Adrenal gland (tissue), 5 donors: ENCODE results near the gene MS4A10.

Source experiments
- POLR2A ChIP-seq, 2 donors: fragments of 450-650 bp; IDR thresholded peaks; one replicate each; pipeline ENCODE4 v1.6.1; 2017; ENCODE audit warnings: antibody characterized with exemption in 2 of 2, mild to moderate bottlenecking in 2 of 2, moderate library complexity in 1 of 2
- TF ChIP-seq, protein P1 (sequence below), 6 experiments: fragments of 450-650 bp in 4 of 6; fragments of 200-600 bp in 2 of 6; sonication (generic) in 1 of 6; IDR thresholded peaks; 1 replicate in 5 of 6; 2 replicates in 1 of 6; pipeline versions ENCODE4 v1.5.1 to v1.8.0; 2016 to 2021; ENCODE audit warnings: antibody characterized with exemption in 6 of 6, mild to moderate bottlenecking in 2 of 6, moderate library complexity in 1 of 6
- donor health status: DM: no; HTN: no; CAD: no.

DNA sequence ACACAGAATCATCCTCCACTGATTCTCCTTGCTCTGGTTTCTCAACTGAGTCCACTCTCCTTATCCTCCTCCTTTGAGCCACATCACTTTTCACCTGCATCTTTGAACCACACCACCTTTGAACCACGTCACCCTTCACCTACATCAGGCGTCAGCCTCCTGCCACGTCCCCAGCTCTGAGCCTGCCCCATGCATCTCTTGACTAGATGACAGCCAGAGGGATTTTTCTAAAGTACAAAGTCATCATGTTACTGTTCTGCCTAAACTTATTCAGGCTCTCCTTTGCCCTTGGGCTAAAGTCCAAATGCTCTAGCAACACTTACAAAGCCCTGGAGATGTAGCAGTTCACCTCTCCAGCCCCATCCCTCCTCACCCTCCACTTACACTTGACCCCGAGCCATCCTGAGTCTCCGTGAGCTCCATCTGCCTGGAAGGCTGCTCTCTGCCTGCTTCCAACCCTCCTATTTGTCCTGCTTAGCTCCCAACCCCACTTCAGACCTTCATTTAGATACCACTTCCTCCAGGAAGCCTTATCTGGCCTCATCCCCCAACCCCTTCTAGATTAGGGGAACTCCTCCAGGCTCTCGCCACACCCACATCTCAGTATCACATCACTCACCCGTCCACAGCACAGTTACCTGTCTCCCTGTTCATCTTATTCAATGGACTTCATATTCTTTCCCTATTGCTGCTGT is 3.7 kb upstream of the MS4A10 start:
- TF ChIP-seq, protein P1, sequence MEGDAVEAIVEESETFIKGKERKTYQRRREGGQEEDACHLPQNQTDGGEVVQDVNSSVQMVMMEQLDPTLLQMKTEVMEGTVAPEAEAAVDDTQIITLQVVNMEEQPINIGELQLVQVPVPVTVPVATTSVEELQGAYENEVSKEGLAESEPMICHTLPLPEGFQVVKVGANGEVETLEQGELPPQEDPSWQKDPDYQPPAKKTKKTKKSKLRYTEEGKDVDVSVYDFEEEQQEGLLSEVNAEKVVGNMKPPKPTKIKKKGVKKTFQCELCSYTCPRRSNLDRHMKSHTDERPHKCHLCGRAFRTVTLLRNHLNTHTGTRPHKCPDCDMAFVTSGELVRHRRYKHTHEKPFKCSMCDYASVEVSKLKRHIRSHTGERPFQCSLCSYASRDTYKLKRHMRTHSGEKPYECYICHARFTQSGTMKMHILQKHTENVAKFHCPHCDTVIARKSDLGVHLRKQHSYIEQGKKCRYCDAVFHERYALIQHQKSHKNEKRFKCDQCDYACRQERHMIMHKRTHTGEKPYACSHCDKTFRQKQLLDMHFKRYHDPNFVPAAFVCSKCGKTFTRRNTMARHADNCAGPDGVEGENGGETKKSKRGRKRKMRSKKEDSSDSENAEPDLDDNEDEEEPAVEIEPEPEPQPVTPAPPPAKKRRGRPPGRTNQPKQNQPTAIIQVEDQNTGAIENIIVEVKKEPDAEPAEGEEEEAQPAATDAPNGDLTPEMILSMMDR (IDR thresholded peaks at IDR 0.05) = no peak
- no peak for TF ChIP-seq POLR2A (IDR thresholded peaks at IDR 0.05)
